ENCODE data around the gene CACNA1F.
"Not testable (repeated sequence)": the region's sequence is repeated elsewhere in the genome, so short reads cannot be mapped to it uniquely, and the experiment has no call there.

CACNA1F gene

DNA sequence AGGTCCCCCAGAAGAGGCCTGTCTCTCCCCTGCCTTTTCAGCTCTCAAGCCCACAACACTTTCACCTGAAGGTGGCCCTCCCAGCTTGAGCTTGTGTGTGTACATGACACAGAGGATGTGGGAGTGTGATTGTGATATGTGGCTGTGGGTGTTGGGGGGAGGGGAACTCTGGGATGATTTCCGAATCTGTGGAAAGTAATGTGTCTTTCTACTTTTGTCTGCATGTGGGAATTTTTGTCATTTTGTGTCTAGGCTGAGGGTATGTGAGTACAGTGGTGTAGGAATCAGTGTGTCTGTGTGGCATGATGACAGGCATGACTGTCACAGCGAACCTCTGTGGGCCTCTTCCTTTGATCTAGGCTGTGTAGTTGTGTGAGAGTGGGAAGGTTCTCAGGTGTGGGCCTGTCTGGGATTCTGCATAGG, 39.6 kb downstream of the CACNA1F start:
- DNase-seq, result no peak

GRCh38 chrX:49192722-49193328, 40.3 kb downstream of the CACNA1F start:
- no peak for DNase-seq

- no peak for DNase-seq
Observed at GRCh38 chrX:49191574-49192011, 41.5 kb downstream of the CACNA1F start.

DNA sequence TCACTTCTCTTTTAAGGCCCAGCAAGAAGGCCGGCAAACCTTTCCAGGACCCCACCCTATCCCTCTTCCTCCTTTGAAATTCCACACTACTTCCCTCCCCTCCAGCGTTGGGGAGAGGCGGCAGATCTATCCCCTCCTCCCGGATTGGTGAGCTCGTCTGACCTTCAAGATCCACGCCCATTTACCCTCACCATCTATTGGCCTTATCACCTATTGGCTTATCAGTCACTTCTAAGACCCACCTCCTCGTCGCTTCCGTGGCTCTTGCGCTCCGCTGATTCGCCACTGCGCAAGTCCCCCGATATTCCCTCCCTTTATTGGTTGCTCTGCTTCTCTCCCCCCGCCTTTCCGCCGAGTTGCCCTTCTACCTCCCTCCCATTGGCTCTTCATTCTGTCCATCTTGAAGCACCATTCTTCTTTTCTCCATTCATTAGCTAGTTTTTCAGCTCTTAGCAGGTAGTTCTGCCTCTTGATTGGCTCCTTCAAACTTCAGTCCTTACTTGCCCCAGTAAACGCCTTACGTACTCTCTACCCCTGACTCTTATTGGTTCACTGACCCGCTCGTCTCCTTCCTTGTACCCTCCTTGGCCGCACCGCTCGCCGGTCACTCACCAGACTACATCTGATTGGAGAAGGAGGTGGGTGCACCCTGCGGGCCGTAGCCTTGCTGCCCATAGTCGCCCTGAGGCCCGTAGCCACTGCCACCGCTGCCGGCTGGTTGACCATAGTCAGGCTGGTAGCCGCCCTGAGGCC, 42.1 kb downstream of the CACNA1F start:
- DNase-seq, result peak; percentile 100

GRCh38 chrX:49189606-49190005, 43.5 kb downstream of the CACNA1F start:
- no peak for DNase-seq

DNA sequence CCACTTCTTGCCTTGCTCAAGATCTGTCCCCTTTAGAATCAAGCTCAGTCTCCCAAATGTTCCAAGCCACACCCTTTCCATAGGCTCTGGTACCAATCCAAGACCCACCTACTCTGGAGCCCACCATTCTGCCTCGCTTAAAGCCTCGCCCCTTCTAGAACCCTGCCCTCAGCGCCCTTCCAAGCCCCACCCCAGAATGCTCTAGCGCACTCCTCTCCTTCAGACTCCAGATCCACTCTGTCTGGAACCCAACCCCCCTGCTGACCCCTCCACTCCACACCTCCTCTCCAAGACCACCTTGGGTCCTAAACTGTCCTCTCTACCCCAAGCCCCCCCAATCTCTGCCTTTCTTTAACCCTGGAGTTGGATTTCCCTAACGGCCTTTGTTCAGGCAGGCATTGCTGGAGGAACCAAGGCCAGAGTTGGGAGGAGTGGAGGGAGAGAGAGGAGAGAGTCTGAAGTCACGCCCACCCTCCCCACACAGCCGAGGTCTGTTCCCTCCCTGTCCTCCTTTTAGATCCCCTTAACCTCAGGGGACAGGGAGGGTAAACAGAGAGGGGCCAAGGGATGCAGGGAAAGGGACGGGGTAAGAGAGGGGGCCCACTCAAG, 44.6 kb downstream of the CACNA1F start:
- DNase-seq, result no peak

DNA sequence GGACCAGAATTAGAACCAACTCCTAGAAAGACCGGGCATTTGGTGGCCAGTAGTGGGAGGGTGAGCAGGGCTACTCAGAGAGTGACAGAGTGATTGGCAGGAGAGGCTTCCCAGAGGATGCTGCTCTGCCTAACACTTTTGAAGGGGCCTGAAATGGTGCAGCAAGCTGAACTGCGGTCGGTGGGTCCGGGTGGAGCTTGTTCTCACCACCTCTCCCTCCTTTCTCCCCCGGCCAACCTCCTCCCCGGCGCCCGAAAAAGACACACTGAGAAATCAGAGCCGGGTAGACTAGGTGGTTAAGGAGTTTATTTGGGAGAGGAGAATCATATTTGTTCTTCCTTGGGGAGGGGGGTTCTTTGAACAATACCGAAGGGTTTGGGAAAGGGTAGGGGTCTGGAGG, 45.6 kb downstream of the CACNA1F start:
- no peak for DNase-seq

DNA sequence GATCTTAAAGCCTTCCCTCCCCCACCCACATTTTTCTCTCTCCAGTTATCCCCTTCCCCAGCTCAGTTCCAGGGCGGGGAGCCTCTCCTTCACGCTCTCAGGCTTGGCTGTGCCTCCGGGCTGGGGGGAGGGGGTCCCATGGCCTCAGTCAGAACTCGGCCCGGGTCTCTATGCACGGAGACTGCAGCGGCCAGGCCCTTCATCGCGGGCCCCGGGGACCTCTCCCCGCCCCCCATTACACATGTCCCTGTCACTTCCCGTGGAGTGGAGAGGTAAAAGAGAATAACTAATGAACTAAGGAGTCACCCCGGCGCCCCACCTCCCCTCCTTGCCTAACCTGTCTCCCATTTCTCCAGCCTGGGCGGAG, 46.1 kb downstream of the CACNA1F start:
- no peak for DNase-seq

DNA sequence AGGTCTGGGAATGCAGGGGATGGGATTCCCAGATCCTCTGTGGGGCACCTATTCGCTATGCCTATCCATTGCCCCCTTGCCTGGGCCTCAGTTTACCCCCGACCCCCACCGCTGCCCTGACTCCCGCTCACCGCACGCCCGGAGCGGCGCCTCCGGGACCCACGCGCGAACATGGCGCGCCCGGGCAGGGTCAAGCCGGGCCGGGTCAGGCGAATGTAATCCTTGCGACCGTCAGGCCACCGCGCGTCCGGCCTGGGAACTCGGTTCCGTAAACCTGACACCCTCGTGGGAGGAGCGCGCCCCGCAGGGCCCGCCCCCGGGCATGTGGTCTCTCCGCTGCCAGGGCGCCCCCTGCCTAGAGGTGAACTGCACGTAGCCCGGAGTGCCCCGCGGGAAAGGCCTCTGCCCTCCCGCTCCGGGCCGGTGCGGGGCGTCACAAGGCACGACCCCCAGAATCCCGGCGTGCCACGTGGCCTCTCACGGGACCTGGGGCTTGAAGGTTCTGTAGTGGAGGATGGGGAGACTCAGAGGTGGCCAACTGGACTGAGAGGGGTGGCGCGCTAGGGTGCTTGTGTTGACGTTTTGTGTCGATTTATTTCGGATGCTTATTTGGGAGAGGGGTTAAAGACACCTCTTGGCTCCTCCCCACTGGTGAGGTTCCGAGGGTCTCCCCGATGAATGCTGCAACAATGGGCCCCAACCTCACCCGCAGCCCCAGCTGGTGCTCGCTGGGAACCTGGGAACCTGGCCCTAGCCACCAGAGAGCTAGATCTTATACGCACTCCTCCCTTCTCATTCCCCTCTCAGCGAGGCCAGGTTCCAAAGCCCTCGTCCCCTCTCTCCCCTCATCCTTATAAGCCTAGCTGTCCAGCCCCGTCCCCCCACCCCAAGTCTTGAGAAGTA, 46.8 kb downstream of the CACNA1F start, which contains the start of gene PRICKLE3:
TSS of gene PRICKLE3 (minus strand) at position 249 of the 903 bp plus-strand sequence. CDS start at position 173, 76 bp downstream.
- DNase-seq, result peak; percentile 69

DNA sequence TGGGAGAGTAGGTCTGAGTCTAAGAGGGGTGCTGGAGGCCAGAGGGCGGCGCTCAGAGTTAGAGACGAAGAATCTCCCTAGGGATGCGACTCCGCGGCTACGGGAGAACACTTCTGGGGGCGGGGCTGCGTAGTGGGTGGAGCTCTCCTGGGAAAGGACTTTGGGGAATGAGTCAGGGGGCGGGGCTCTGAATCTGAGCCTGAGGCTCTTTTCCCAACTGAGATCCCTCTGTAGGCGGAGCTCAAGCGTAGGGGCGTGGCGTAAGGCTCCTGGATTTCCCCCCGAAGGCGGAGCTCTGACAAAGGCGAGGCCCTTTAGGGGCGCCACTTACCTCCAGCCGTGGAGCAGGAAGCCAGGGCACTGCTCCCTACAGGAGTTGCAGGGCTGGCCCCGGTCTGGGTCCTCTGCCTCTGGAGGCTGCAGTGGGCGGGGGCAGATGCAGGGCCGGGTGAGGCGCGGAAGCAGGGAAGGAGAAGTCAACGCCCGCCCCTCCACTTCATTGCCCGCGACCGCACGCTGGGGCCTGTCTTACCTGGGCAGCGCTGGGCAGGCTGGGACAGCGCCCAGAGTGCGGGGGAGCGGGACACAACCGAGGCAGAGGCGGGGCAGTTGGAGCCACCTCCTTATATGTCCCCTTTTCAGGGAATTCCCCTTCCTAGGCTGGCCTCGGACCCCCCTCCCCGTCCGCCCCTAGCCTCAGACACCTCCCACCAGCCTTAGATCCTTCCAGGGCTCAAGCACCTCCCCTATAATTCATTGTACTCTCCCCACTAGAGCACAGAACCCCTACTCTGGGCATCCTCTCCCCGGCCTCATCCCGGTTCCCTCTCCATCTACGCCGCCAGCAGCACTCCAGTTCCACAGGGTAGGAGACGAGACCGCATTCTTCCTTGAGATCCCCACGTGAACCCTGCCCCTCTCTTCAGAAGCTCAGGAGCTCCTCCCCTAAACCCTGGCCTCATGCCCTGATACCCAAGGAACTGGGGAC, 48.6 kb downstream of the CACNA1F start:
- DNase-seq, result no peak

GRCh38 chrX:49183701-49184281, 49.3 kb downstream of the CACNA1F start:
- no peak for DNase-seq

GRCh38 chrX:49179358-49179757, 53.8 kb downstream of the CACNA1F start:
- DNase-seq, result no peak

- no peak for DNase-seq
Observed at GRCh38 chrX:49178537-49178936, 54.6 kb downstream of the CACNA1F start.

- DNase-seq, result no peak
Observed at GRCh38 chrX:49177873-49178480, 55.2 kb downstream of the CACNA1F start.

GRCh38 chrX:49177338-49177833, 55.8 kb downstream of the CACNA1F start:
- DNase-seq, result no peak

GRCh38 chrX:49176421-49177326, 56.5 kb downstream of the CACNA1F start:
- peak; percentile 83 for DNase-seq

DNA sequence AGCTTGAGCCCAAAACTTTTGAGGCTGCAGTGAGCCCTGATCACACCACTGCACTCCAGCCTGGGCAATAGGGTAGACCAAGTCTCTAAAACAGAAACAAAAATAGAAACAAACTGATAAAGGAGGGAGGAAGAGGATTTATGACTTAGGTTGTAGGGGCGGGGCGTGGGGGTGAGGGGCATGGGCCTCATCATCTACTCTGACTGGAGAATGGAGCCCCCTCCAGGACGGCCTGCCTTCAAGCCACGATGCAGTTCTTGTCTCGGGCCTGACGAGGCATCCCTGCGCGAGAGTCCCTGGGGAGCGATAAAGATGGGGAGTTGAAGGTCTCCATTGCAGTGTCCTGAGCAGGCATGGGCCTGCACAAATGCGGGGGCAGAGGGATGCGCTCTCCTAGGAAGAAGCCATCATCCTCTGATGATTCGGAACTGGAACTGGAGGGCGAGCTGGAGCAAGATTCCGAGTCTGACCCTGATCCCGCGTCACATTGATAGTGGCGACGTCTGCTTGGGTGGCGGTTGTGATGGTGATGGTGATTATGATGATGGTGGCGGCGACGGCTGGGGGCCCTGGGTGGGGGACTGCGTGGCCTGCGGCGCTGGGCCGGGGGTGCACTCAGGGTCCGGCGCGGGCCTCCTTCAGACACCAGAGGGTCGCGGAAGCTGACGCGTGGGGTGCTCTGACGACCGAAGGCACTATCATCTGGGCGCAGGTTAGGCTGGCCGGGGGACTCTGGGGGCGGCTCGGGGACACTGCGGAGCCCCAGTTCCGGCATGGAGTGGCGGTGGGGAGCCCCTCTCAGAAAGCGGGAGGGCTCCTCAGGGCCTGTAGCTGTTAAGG, 57.5 kb downstream of the CACNA1F start:
- no peak for DNase-seq

DNA sequence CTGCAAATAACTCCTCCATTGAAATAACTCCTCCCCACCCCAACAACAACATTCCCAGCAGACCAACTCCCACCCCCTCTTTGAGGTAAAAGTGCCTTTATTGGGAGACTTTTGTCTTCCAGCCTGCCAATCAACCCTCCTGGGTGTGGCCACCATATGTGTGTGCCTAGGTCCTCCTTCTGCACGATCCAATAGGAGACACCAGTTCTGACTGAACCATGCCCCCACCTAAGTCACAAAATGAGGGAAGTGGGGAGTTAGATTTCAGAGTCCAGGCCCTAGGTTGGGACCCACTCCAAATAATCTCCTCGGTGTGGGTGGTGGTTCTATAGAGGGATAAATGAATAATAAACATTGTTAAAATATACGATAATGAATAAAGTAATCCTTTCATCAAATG, 58.4 kb downstream of the CACNA1F start:
- no peak for DNase-seq

DNA sequence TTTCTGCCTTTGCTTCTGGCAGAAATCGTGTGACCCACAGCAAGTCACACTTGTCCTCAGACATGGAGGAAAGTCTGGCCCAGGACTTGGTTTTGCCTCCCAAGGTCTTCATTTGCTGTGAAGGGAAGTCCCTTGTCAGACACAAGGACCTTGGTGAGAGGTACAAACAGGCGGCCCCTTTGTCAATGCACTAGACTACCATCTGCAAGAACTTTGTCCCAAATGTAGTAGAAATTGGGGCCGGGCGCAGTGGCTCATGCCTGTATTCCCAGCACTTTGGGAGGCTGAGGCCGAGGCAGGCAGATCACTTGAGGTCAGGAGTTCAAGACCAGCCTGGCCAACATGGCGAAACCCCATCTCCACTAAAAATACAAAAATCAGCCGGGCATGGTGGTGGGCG, 59.6 kb downstream of the CACNA1F start:
- not testable (repeated sequence) for DNase-seq

Measured in MV-4-11 (cell line).